NCI-H1417 (cell line): ENCODE data around the gene WSCD2.
"Not testable (repeated sequence)": the region's sequence is repeated elsewhere in the genome, so short reads cannot be mapped to it uniquely, and the experiment has no call there.

Source experiments
- DNase-seq, 3 experiments: peaks; one replicate each; lab custom pipeline; 2025; lab: John Stamatoyannopoulos, UW

WSCD2 gene

DNA sequence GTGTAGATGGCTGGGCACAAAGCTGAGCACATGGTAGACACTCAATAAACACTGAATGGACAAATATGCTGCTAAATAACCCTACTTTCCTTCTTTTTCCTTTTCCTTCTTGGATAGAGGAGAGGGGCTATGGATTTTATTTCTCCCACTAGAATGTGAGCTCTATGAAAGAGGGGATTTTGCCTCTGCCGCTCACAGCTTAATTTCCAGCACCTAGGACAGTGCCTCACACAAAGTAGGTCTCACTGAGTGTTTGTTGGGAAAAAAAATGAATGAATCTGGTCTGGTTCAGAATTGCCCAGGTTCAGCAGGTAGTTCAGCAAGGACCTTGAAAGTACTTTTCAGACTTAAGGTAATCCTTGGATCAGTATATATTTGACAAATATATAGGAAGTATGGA is 65.5 kb downstream of the WSCD2 start:
- no peak for DNase-seq

- no peak for DNase-seq
These were observed 67.2 kb downstream of the WSCD2 start for GRCh38 chr12:108196319-108196718.

DNA sequence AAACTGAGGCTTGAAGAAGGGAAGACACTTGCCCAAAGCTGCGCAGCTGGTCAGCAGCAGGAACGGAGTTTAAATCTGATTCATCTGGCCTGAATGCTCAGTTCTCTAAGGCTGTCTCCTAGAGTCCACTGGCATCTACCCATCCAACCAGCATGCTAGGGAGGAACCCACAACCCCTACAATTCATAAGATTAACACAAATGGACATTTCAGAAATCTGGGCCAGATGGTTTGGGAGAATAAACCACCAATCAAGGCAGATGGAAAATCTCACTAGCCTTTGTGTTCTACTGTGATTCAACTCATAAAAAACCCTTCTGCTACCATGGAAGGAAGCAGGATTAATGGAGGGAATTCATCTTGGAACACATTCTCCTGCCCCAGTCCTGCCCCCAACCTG is 67.8 kb downstream of the WSCD2 start:
- DNase-seq, result no peak

- DNase-seq, result no peak
These were observed 69.0 kb downstream of the WSCD2 start for GRCh38 chr12:108198043-108198442.

DNA sequence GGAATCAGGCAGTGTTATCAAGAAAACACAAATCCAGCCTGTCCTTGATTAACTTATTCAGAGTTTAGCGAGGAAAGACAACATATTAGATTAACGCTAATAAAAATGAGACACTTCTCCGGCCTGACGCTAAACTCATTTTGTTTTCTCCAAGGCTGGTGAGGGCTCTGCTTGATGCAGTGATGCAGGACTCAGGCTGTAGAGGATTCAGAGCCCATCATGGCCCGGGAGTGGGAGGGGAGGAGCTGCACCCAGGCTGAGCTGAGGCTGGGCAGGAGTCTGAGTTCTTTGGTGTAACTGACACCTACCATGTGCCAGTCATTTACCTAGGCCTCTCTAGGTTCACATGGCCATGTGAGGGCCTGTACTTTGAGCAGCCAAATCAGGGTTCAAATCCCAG is 70.0 kb downstream of the WSCD2 start:
- no peak for DNase-seq

GRCh38 chr12:108201808-108202207 is 72.7 kb downstream of the WSCD2 start:
- DNase-seq, result no peak

GRCh38 chr12:108204117-108204987 is 75.3 kb downstream of the WSCD2 start:
- DNase-seq, result peak in 1 of 3 experiments; percentile 52

DNA sequence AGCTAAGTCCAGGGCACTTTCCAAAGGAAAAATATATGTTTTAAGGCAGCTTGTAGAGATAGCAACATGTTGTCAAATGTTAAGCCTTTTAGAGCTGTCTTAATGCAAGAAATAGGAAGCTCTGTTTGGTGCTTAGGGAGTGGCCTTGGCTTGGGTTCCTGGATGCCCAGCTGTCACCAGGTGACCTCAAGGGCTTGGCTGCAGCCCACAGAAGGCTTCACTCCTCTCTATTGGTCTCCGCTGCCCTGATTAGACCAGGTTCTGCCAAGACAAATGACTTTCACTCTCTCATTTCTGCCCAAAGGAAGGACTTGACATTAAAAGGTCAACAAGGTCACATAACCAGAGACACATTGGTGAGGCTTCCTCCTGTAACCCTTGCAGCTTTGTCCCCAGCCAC is 76.8 kb downstream of the WSCD2 start:
- no peak for DNase-seq

- DNase-seq, result no peak
These were observed 79.0 kb downstream of the WSCD2 start for GRCh38 chr12:108207791-108208730.

DNA sequence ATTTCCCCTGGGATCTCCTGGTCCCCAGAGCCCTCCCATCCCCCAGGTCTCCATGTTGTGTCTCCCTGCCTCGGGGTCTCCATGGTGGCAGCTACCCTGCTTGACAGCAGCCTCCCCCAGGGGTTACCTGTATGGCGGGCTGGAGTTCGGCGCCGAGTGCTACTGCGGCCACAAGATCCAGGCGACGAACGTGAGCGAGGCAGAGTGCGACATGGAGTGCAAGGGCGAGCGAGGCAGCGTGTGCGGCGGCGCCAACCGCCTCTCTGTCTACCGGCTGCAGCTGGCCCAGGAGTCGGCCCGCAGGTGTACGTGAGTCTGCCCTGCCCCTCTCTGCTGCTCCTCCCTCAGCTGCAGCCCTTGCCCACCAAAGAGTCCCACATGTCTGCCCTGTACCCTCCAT is 80.9 kb downstream of the WSCD2 start:
- peak in 1 of 3 experiments; percentile 23 for DNase-seq

DNA sequence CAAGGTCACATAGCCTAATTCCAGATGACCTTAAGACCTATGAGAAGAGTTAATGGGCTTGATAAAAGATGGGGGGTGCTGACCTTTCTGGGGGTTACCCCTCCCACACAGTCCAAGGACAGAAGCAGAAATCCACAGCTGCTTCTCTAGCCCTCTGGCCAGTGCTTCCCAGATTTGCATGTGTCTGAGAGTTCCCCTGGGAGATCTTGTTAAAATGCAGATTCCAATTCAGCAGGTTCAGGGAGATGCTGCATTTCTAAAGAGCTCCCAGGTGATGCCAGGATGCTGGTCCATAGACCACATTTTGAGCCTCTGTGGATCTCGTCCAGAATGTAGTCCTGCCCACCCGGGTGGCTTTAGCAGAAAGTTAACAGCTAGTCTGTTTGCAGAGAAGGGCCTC is 82.1 kb downstream of the WSCD2 start:
- DNase-seq, result peak in 1 of 3 experiments; percentile 41

DNA sequence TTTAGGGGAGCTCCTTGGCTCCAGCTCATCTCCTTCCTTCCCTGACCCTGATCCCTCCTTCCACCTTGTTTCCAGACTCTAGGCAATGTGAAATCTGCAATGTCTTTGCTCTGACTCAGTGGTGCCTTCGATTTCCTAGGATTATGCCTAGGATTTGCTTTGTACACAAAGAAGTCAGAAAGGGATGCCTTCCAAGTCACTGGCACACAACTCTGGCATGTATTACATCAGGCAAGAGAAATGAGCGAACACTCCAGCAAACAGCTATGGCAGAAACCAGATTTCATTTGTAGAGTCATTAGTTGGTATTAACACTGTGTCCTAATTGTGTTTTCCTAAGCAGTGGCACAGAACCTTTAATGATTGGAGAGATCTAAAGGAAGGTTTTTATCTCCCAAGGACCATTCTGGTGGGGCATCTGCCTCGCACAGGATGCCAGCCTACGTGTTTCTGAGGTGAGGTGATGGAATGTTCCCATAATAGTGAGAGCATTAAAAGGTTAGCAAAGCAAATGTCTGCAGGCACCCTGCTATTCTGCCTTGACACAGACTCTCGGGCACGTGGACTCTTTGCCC is 84.9 kb downstream of the WSCD2 start:
- no peak for DNase-seq

- DNase-seq, result no peak
These were observed 85.4 kb downstream of the WSCD2 start for GRCh38 chr12:108214486-108214885.

DNA sequence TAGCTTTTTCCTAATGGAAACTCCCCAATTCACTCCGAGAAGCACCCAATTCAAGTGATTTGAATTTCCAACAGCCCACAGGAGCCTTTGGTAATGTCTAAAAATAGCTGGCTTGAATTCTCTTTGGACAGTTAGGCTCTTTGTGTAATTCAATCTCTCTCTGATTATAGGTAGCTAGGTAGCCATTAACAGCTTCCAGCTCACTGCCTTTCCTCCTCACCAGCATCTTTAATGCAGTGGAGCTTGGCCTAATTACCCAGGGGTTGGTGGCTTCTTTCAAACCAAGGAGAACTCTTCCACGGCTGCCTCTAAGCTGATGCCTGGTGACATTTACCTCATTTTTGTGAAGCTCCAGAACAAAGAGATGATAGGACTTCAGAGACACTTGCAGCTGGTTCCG is 86.4 kb downstream of the WSCD2 start:
- peak in 2 of 3 experiments; percentile 38 to 73 for DNase-seq

DNA sequence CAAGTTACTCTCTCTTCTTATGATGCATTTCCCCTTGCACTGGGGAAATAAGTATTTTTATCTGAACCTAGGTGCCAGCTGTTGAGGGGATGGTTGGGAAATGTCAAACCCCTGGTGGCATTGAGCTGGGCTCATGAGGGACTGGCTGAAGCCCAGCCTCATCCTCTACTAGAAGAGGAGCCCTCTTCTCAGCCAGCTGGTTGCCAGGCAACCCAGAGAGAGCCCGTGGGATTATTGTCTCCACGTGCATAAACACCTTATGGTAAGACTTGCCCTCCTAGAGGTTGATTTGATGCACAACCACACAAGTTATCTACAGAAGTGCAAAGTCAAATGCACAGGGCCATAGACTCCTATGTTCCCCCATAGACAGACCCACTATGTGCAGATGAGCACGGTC is 89.8 kb downstream of the WSCD2 start:
- DNase-seq, result peak in 2 of 3 experiments; percentile 13 to 55

DNA sequence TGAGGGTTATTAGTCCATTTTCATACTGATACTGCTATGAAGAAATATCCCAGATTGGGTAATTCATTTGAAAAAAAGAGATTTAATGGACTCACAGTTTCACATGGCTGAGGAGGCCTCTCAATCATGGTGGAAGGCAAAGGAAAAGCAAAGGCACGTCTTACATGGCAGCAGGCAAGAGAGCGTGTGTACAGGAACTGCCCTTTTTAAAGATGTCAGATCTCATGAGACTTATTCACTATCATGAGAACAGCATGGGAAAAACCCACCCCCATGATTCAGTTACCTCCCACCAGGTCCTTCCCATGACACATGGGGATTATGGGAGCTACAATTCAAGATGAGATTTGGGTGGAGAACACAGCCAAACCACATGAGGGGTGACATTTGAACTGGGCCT is 96.0 kb downstream of the WSCD2 start:
- DNase-seq, result not testable (repeated sequence)

DNA sequence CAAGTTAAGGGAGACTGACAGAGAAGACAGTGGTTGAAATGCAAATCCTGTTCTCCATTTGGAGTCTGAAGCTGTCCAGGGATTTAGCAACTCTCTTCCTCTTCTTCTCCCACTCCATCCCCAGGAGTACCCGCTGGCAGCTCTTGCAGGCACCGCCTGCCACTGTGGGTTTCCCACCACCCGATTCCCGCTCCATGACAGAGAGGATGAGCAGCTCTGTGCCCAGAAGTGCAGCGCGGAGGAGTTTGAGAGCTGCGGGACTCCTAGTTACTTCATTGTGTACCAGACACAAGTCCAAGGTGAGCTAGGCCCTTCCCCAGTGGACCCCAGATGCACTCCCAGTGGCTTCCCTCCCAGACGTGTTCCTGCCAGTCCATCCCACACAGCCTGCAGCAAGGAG is 97.8 kb downstream of the WSCD2 start:
- no peak for DNase-seq

- DNase-seq, result no peak
These were observed 99.7 kb downstream of the WSCD2 start for GRCh38 chr12:108228746-108229145.

GRCh38 chr12:108231109-108231905 is 102.2 kb downstream of the WSCD2 start:
- no peak for DNase-seq

GRCh38 chr12:108231909-108232434 is 102.9 kb downstream of the WSCD2 start:
- no peak for DNase-seq

DNA sequence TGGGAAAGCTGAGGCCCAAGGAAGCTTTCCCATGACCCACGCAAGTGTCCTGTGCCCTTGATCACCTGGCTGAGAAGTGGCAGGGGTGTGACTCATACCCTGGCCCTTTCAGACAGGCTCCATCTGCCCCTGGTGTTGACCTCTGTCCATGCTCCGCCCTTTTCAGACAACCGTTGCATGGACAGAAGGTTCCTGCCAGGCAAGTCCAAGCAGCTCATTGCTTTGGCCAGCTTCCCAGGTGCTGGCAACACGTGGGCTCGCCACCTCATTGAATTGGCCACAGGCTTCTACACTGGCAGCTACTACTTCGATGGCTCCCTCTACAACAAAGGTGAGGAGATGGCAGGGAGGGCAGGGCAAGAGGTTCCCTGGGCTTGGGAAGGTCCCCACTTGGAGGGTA is 103.5 kb downstream of the WSCD2 start:
- DNase-seq, result no peak
